NCI-H82 treated with DMSO at 0.1 percent for 48 hours (cell line): Measurements from ENCODE around the gene TRIM26.
"Not testable (repeated sequence)": the region's sequence is repeated elsewhere in the genome, so short reads cannot be mapped to it uniquely, and the experiment has no call there.

Experiments used
- DNase-seq: peaks from one replicate; lab custom pipeline; 2025; ENCODE audit not compliant: unreplicated experiment; lab: John Stamatoyannopoulos, UW

Gene TRIM26

DNA sequence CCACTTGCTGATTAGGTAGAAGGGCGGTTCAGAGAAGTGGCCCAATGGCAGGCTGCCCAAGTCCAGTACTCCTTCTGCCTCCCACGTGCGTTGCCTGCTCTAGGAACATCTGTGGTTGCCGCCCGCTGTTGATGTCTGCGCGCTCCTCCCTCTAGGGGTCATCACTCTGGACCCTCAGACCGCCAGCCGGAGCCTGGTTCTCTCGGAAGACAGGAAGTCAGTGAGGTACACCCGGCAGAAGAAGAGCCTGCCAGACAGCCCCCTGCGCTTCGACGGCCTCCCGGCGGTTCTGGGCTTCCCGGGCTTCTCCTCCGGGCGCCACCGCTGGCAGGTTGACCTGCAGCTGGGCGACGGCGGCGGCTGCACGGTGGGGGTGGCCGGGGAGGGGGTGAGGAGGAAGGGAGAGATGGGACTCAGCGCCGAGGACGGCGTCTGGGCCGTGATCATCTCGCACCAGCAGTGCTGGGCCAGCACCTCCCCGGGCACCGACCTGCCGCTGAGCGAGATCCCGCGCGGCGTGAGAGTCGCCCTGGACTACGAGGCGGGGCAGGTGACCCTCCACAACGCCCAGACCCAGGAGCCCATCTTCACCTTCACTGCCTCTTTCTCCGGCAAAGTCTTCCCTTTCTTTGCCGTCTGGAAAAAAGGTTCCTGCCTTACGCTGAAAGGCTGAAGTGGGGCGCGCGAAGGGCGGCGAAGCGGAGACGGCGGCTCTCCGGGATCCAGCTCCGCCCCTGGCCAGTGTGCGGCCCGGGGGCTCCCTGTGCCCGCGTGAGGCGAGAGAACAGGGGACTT is 41.3 kb downstream of the TRIM26 start:
- no peak for DNase-seq

DNA sequence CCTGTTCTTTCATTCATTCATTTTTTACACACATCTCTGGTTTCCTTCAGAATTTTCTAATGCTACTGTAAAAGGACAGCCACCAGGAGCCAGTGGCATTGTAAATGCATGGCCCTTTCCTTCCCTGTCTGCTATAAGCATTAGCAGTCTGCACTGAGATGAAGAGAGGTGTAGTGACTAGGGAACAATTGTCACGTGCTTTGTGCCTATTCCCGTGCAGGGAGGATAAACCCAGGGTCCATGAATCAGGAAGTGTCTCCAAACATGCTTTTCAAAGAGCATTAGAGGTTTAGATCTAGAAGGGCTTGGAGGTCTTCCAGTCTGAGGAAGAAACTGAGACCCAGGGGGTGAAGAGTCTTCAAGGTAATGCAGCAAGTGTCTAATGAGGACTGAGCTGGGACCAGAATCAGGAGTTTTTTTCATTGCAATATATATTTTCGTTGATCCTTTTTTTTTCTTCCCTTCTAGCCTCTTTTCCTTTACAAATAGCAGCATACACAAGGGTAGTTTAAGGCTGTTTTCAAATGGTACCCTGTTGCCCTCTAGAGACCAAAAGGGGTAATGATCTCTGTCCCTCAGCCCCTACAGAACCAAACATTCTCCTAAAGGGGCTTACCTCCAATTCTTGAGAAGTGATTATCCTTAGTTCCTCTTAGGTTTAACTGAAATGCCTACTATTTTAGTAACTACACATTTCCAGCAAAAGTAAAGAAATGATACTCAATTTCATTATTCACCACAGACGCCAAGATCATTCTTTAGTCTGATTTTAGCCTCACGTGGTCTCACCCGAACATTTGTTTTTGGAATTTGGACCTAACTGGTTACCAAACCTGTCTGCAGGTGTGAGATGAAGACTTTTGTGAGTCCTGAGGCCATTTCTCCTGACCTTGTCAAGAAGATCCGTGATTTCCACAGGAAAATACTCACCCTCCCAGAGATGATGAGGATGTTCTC is 43.3 kb downstream of the TRIM26 start:
- DNase-seq: peak; percentile 34

DNA sequence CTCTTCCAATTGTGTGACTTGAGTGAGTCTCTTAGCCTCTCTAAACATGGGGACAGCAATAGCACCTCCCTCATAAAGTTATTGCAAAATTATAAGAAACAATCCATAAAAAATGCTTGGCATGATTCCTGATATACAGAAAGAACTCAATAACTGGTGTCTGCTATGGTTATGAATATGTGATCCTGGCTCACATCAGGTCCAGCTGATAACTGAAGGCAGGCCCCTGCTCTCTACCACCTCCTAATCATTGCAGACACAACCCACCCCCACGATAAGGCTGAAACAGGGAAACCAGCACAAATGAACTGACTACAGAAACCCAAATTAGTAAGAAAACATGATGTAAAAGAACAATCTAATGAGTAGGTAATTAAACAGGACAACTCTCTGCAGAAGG is 44.5 kb downstream of the TRIM26 start:
- DNase-seq: no peak

DNA sequence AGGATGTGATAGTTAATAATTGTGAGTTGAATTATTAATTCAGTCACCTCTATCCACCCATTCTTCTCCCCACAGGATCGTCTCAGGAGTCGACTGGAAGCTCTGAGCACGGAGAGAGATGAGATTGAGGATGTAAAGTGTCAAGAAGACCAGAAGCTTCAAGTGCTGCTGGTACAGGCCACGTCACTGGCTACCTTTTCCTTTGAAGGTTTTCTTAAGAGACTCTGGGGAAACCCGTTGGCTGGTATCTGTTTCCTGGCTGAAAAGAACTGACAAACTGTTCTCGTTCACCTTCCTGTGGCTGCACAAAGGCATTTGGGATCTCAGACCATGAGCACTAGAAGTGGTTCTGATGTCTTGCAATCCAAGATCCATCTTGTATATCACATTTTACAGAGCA is 46.1 kb downstream of the TRIM26 start:
- DNase-seq: no peak

DNA sequence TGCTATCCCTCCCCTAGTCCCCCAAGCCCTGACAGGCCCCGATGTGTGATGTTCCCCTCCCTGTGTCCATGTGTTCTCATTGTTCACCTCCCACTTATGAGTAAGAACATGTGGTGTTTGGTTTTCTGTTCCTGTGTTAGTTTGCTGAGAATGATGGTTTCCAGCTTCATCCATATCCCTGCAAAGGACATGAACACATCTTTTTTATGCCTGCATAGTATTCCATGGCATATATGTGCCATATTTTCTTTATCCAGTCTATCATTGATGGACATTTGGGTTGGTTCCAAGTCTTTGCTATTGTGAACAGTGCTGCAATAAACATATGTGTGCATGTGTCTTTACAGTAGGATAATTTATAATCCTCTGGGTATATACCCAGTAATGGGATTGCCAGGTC is 48.0 kb downstream of the TRIM26 start:
- not testable (repeated sequence) for DNase-seq

DNA sequence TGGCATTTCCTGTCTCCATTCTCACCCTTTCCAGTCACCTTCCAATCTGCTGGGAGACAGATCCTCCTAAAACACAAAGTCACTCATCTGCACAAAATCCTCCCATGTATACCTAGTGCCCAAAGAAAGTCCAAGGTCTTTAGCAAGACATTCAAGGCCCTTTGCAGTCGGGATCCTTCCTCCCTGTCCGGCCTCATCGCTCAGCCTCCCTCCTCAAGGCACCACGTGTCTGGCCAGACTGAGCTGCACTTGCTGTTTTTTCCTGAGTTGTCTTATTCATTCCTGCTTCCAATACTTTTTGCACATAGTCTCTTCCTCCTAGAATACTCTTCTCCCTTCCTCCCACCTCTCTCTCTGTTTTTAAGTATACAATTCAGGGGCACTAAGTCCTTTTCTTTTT is 48.5 kb downstream of the TRIM26 start:
- DNase-seq: no peak

DNA sequence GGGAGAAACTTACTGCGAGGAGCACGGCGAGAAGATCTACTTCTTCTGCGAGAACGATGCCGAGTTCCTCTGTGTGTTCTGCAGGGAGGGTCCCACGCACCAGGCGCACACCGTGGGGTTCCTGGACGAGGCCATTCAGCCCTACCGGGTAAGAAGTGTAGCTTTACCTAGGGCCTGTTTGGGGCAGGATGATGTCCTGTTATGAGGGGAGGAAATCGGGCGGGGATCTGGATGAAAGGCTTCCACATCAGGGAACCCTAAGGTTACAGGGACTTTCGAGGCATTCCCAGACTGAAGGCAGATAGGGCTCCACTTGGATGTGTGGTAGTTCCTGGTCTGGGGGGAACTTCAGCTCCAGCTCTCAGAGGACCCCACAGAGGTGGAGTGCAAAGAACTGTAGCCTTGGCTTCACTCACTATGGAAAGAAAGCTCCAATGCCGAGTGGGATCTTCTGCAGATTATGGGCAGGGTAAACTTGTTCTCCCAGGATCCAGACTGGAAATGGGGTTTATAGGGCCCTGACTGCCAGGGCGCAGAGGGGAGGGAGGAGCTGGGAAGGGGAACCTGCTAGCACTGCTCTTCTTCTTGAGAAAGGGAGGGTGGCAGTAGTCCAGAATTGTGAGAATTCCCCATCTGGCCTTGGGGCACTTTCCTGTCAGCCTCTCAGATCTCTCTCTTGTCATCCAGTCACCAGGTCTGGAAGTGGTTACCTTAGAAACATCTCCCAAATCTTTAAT is 49.1 kb downstream of the TRIM26 start:
- no peak for DNase-seq

DNA sequence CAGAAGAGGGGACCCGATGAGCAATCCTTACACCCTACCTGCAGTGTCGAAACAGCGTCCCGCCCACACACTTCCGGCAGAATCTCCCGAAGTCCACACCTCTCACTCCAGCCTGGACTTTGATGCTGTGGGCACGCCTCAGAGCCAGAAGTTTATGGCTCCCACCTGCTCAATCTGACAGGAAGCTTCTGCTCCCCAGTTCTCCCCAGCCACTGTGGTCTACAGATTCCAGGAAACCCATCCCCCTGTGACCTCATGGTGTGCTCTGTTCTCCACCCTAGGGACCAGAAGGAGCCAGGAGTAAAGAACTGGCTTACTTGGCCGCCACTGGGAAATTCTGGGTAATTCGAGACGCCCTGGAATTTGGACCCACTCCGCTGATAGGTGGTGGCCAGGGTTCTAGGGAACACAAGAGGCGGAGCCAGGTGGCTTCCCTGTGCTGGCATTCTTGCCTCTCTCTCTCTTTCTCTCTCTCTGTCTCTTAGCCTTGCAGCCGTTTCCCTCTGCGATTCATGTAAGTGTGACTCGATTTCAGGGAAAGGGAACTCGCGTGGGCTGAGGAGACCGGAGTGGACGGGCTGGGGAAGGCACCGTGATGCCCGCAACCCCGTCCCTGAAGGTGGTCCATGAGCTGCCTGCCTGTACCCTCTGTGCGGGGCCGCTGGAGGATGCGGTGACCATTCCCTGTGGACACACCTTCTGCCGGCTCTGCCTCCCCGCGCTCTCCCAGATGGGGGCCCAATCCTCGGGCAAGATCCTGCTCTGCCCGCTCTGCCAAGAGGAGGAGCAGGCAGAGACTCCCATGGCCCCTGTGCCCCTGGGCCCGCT is 49.9 kb downstream of the TRIM26 start, which contains the start of gene TRIM15:
TSS of gene TRIM15 (plus strand) at position 457 of the 828 bp plus-strand sequence. CDS start at position 596, 139 bp downstream.
- DNase-seq: no peak

DNA sequence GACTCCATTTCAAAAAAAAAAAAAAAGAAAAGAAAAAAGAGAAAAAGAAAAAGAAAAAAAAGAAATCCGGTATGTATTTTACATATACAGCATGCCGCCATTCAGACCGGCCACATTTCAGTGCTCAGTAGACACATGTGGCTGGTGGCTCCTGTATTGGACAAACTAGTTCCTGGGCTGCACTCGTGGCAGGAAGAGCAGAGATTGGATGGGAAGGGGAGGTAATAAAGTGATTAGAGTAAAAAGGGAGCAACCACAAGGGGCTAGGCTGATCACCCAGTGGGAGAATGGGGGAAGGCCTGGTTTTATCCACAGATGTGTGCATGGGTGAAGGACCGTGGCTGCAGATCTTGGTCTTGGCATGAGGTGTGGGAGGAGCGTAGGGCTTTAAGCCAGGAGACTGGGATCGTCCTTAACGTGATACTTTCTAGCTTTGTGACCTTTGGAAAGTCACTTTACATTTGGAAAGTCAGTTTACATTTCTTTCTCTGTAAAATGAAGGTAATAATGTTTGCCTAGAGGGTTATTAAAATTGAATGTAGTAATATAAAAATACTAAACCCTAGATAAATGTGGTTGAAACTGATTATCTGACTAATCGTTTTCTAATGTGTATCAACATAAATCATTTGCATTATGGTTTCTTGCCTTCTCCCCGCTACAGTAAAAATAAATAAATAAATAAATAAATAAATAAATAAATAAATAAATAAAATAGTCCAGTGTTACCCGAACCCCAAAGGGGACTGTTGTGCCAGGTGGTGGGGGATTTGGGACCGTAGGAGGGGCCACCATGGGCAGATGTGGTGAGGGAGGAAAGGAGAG is 50.7 kb downstream of the TRIM26 start:
- DNase-seq: no peak

DNA sequence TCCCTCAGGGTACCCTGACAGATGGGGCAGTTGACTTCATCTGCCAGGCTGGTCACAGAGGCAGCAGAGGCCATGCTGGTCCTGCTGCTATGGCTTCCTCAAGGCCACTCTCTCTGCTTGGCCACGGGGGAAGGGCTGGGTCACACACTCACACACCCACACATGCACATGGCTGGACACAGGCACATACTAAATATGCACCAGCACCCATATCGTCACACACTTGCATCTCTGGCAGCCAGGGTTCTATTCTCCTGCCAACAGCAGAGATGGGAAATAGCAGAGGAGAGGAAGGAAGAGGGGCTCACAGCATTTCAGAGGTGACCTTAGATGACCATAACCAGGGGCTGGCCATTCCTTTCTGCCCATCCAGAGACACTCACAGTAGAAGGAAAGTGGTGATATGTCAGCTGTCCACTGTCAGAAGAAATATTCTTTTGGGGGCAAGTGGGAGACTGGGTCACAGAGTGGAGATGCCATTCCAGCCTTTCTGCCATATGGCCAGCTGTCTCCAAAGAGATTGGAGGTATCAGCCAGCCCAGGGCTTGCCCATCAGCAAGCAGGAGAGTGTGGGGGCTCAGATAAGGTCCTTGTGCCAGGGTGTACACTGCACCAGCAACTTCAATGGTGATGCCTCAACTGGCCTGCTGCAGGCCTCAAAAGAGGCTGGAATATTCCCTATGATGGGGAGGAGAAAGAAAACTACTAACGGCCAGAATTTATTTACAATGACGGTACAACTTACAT is 52.2 kb downstream of the TRIM26 start, which contains the start of gene TRIM10:
TSS of gene TRIM10 (minus strand) at position 427 of the 747 bp plus-strand sequence. CDS start at position 74, 353 bp downstream.
- DNase-seq: no peak

DNA sequence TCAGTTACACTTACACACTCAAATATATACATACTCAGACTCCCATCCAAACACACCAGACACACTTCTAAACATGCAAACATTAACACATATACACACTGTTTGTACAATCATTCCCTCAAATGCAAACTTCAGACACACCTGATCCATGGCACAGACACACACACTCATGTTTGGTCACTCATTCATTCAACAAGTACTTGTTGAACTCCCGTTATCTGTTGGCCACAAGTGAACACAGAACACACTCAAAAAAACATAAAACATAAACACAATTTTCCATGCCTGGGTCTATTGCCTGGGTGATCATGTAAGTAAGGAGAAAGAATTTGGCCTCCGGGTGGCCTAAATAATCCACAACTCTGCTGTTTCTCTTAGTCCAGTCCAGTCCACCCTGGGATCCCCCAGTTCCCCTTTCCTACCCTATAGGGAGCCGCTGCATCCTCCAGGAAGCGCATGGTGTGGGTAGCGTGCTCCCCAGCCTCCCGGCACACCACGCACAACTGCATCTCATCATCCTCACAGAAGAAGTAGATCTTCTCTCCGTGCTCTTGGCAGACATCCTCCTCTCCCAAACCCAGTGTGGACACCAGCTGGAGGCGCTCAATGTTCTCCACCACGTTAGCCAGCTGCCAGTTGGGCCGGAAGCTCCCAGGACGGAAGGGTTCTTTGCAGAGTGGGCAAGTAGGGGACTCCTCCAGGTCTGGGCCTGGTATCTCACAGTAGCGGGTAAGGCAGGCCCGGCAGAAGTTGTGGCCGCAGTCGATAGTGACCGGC is 53.0 kb downstream of the TRIM26 start:
- DNase-seq: no peak

DNA sequence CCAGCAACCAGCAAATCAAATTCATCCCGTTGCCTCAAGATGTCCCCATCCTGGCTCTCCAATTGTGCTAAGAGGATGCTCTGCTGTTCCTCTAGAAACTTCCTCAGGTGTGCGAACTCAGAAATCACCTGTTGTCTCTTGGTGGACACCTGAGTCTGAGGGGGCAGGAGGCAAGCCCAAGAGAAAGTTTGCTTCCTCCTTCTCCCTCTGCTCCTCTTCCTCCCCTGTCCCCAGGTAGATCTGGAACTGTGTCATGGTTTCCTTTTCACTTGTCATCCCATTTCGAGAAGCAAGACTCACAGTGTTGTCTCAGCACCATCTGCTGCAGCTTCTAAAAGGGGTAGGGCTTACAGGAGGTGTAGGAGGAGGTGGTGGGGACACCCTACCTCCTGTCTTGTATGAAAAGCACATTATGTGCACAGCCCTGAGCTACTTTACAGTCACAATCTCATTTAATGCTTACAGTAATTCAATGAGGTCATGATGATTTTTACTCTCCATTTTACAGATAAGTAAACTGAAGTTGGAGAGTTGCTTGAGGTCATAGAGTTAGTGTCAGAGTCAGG is 54.6 kb downstream of the TRIM26 start:
- DNase-seq: no peak

DNA sequence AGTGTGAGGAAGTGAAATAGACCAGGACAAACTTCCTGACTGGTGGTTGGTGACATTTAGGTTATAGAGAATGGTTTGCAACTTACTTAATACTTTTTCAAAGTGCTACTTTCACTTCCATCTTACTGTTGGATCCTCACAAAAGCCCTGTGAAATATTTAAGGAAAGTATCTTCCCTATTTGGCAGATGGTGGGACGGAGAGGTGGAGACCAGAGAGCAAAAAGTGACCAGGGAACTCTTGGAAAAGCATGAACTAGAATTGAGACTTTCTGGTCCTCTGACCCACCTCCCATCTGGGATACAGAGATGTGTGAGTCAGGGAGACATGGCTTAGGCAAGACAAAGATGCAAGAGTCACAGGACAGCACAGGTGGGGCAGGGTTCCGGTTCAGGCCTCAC is 55.2 kb downstream of the TRIM26 start:
- DNase-seq: no peak

DNA sequence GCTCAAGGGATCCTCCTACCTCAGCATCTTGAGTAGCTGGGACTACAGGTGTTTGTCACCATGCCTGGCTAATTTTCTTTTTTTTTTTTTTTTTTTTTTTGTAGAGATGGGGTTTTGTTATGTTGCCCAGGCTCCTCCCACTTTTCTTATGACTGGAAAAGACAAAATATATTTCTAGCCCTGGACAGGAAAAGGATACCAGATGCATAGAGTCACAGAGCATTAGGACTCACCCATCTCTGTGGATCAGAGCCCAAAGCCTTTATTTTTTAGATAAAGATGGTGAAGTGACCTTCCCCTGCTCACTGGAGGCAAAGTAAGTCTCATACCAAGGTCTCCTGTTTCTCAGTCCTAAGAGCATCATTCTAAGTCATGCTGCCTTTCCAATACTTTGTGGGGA is 55.6 kb downstream of the TRIM26 start:
- no peak for DNase-seq

DNA sequence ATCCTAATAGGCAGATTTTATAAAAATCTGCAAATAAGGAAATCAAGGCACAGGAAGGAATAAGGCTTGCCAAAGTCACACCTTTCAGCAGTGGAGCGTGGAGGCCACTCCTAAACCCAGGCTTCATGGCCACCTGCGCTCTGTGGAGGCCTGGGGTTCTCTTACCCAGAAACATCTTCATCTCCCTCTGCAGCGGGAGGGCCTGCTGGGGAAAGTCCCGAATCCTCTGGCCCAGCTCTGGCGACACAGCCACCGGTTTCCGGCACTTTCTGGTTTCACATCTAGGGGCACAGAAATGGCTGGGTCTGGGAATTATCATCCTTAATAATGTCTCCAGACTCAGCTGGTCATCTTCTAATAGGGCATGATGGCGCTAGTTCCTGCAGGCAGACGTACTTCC is 56.4 kb downstream of the TRIM26 start:
- no peak for DNase-seq

DNA sequence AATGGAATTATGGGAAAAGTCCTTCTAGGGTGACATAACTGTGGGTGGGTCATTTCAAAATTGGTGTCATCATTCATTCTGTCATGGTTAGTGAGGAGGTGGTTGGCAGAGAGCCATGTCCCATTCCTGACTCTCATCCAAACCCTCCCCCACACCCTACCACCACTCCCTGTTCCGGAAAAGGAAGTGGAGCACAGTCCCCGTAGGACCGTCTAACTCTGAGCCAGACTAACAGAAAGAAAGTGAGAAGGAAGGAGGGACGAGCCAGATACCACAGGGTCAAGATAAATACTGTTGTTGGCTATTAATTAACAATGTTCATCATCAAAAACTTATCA is 57.0 kb downstream of the TRIM26 start:
- no peak for DNase-seq

DNA sequence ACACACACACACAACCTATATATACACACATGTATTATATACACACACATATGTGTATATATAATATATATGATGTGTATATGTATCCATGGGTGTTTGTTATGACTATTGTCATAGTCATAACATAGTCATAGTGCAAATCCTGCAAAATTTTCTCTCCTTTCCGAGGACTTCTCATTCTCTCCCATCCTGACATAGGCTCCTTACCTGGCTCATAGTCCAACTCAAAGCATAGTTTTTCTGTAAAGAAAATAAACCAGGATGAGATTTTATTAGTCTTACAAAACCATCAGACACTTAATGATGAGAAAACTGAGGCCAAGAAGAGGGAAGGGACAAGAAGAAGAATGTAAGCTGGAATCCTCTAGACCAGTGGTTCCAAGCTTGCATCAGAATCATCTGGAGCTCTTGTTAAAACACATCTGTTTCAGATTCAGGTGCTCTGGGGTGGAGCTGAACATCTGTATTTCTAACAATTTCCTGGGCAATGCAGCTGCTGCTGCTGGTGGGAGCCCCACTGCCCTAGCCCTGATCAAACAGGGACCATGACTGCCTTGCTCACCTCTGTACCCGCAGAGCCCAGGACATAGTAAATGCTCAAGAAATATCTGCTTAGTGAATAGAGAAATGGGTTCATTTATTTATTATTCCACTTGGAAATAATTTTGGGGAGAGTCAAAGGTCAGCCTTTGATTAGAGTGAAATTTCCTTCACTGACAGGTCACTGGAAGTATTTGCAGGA is 57.5 kb downstream of the TRIM26 start:
- DNase-seq: no peak
